HepG2 (cell line): ENCODE data around the gene ZNF512B. TPM values are rescaled to one million over a fixed set of nuclear protein-coding genes. Genes with fewer than 3 reads are reported as not detected.

Experiments used
- AHR ChIP-seq: IDR thresholded peaks from 2 replicates; pipeline ENCODE4 v1.6.1; 2018; ENCODE audit warnings: missing genetic modification reagents, missing compliant biosample characterization
- ARNT2 ChIP-seq: sonication (generic); formaldehyde crosslinking; IDR thresholded peaks from 2 replicates; pipeline ENCODE4 v1.8.0; 2022; ENCODE audit warnings: mild to moderate bottlenecking, low read depth, missing genetic modification reagents, moderate library complexity
- CHD2 ChIP-seq: IDR thresholded peaks from 2 replicates; pipeline ENCODE4 v1.6.1; 2011; ENCODE audit warnings: low read depth, low read length, improper control_type of control experiment
- CSRNP1 ChIP-seq: sonication (generic); formaldehyde crosslinking; IDR thresholded peaks from 2 replicates; pipeline ENCODE4 v1.8.1; 2023; ENCODE audit warnings: mild to moderate bottlenecking, missing genetic modification reagents
- FOSL1 ChIP-seq: sonication (generic); formaldehyde crosslinking; IDR thresholded peaks from 2 replicates; pipeline ENCODE4 v1.9.0; 2021; ENCODE audit warnings: missing genetic modification reagents, borderline replicate concordance
- FOXA1 ChIP-seq, 2 experiments: fragments of 450-650 bp in 1 of 2; sonication (generic) in 1 of 2; formaldehyde crosslinking in 1 of 2; IDR thresholded peaks; 2 replicates each; pipeline versions ENCODE4 v1.4.0 to v1.6.1; 2016 to 2020; ENCODE audit warnings: missing genetic modification reagents in 1 of 2
- HNF4G ChIP-seq, 2 experiments: sonication (generic) in 1 of 2; formaldehyde crosslinking in 1 of 2; IDR thresholded peaks; 2 replicates each; pipeline versions ENCODE4 v1.4.0 to v1.6.1; 2011 to 2020; ENCODE audit warnings: borderline replicate concordance in 2 of 2, low read depth in 2 of 2, mild to moderate bottlenecking in 2 of 2, low read length in 1 of 2, missing genetic modification reagents in 1 of 2, moderate library complexity in 1 of 2
- HNRNPH1 ChIP-seq: fragments of 200-400 bp; formaldehyde crosslinking; optimal IDR thresholded peaks from 2 replicates; pipeline ENCODE3; 2017; ENCODE audit warnings: mild to moderate bottlenecking, low read depth, low read length
- IRF1 ChIP-seq: sonication (generic); formaldehyde crosslinking; IDR thresholded peaks from 2 replicates; pipeline ENCODE4 v1.4.0; 2020; ENCODE audit warnings: low read depth, mild to moderate bottlenecking, missing genetic modification reagents
- KLF13 ChIP-seq: sonication (generic); formaldehyde crosslinking; IDR thresholded peaks from 2 replicates; pipeline ENCODE4 v1.4.0; 2020; ENCODE audit warnings: mild to moderate bottlenecking, missing genetic modification reagents
- MED13 ChIP-seq: sonication (generic); formaldehyde crosslinking; IDR thresholded peaks from 2 replicates; pipeline ENCODE4 v1.5.0; 2020; ENCODE audit warnings: missing genetic modification reagents
- PATZ1 ChIP-seq: sonication (generic); formaldehyde crosslinking; IDR thresholded peaks from 2 replicates; pipeline ENCODE4 v1.4.0; 2020; ENCODE audit warnings: missing genetic modification reagents
- TMF1 ChIP-seq: sonication (generic); formaldehyde crosslinking; IDR thresholded peaks from 2 replicates; pipeline ENCODE4 v1.8.1; 2022; ENCODE audit warnings: low read depth, missing genetic modification reagents
- ZFP82 ChIP-seq: sonication (generic); formaldehyde crosslinking; IDR thresholded peaks from 2 replicates; pipeline ENCODE4 v1.5.1; 2020; ENCODE audit warnings: mild to moderate bottlenecking, missing genetic modification reagents, borderline replicate concordance
- ZNF235 ChIP-seq: sonication (generic); formaldehyde crosslinking; IDR thresholded peaks from 2 replicates; pipeline ENCODE4 v1.8.1; 2023; ENCODE audit warnings: mild to moderate bottlenecking, missing genetic modification reagents, borderline replicate concordance
- ZNF451 ChIP-seq: sonication (generic); formaldehyde crosslinking; IDR thresholded peaks from 2 replicates; pipeline ENCODE4 v1.5.0; 2020; ENCODE audit warnings: mild to moderate bottlenecking, missing genetic modification reagents
- ZNF468 ChIP-seq: sonication (generic); formaldehyde crosslinking; IDR thresholded peaks from 2 replicates; pipeline ENCODE4 v1.8.0; 2022; ENCODE audit warnings: mild to moderate bottlenecking, moderate library complexity, missing genetic modification reagents
- ZNF570 ChIP-seq: sonication (generic); formaldehyde crosslinking; IDR thresholded peaks from 2 replicates; pipeline ENCODE4 v1.4.0; 2020; ENCODE audit warnings: mild to moderate bottlenecking, missing genetic modification reagents, borderline replicate concordance
- ZNF577 ChIP-seq: sonication (generic); formaldehyde crosslinking; IDR thresholded peaks from 2 replicates; pipeline ENCODE4 v1.4.0; 2020; ENCODE audit warnings: mild to moderate bottlenecking, low read depth, missing genetic modification reagents, borderline replicate concordance
- ZNF713 ChIP-seq: sonication (generic); formaldehyde crosslinking; IDR thresholded peaks from 2 replicates; pipeline ENCODE4 v1.4.0; 2020; ENCODE audit warnings: mild to moderate bottlenecking, missing genetic modification reagents
- ZNF891 ChIP-seq: sonication (generic); formaldehyde crosslinking; IDR thresholded peaks from 2 replicates; pipeline ENCODE4 v1.5.0; 2020; ENCODE audit warnings: mild to moderate bottlenecking, missing genetic modification reagents
- ZUFSP ChIP-seq: sonication (generic); formaldehyde crosslinking; IDR thresholded peaks from 2 replicates; pipeline ENCODE4 v1.9.0; 2021; ENCODE audit warnings: missing genetic modification reagents, mild to moderate bottlenecking, borderline replicate concordance
- polyA plus RNA-seq, 8 experiments: library from polyadenylated mRNA; depleted of rRNA in 3 of 8; stranded (reverse) in 7 of 8; unstranded in 1 of 8; fragments of >200 nt; fragmentation: Illumina TruSeq in 4 of 8; extraction: Trizol in 4 of 8; gene quantifications; 2 replicates each; pipeline versions ENCODE4 v1.2.1 to v1.2.3, GENCODE V29; 2011 to 2016; ENCODE audit warnings: low read depth in 4 of 8, missing spikeins in 1 of 8, mixed read lengths in 1 of 8; ENCODE audit not compliant: insufficient read depth in 1 of 8
- total RNA-seq, 5 experiments: library from RNA; depleted of rRNA; stranded (reverse); fragments of >200 nt; fragmentation: Illumina TruSeq; extraction: Trizol; gene quantifications; 2 replicates each; pipeline ENCODE4 v1.2.3, GENCODE V29; 2016; ENCODE audit warnings: low read depth in 1 of 5

ZNF512B gene
- total and polyA plus RNA-seq, 2 of the 13 experiments (the other 11 are each of a cell fraction or from before 2014, with no cell fraction given): 11.5 to 30.6 TPM

GRCh38 chr20:63957690-63958441 is 11.9 kb downstream of the ZNF512B start (continued):
- TF ChIP-seq ZUFSP (CRISPR knock-in tag) (no peak), ZNF570 (no peak), KLF13 (CRISPR knock-in tag) (peak; percentile 57; the same call in 1 of the 2 replicates), HNF4G (IDR thresholded peaks at IDR 0.05; ENCODE audit: borderline replicate concordance, low read depth, low read length) (peak; percentile 45; the same call in 1 of the 2 replicates), HNF4G (CRISPR knock-in tag; IDR thresholded peaks at IDR 0.05; ENCODE audit: borderline replicate concordance, low read depth) (no peak), ZNF235 (no peak), CSRNP1 (CRISPR knock-in tag) (peak; percentile 65; the same call in 1 of the 2 replicates), ZFP82 (CRISPR knock-in tag) (no peak), ARNT2 (CRISPR knock-in tag) (0 out of 2 replicates have a peak, but pooled peaks have one; percentile 4), FOXA1 (IDR thresholded peaks at IDR 0.05) (no peak), FOXA1 (CRISPR knock-in tag; IDR thresholded peaks at IDR 0.05) (0 out of 2 replicates have a peak, but pooled peaks have one; percentile 3), PATZ1 (CRISPR knock-in tag) (peak; percentile 77; the same call in 1 of the 2 replicates), HNRNPH1 (peak; percentile 20), IRF1 (CRISPR knock-in tag) (no peak), ZNF713 (CRISPR knock-in tag) (peak; percentile 90; the same call in 1 of the 2 replicates), ZNF577 (CRISPR knock-in tag) (no peak), TMF1 (CRISPR knock-in tag) (0 out of 2 replicates have a peak, but pooled peaks have one; percentile 36), ZNF891 (CRISPR knock-in tag) (0 out of 2 replicates have a peak, but pooled peaks have one; percentile 32), ZNF451 (0 out of 2 replicates have a peak, but pooled peaks have one; percentile 18), CHD2 (peak; percentile 14; the same call in 1 of the 2 replicates), FOSL1 (CRISPR knock-in tag) (0 out of 2 replicates have a peak, but pooled peaks have one; percentile 10), AHR (peak; percentile 34; the same call in 1 of the 2 replicates), MED13 (CRISPR knock-in tag) (0 out of 2 replicates have a peak, but pooled peaks have one; percentile 43), ZNF468 (CRISPR knock-in tag) (no peak)
